Measurements from ENCODE around the gene USP32. TPM values are rescaled to one million over a fixed set of nuclear protein-coding genes. Genes with fewer than 3 reads are reported as not detected.
A peak's percentile ranks its signal among the peaks of the same experiment; 100 is the strongest.
"Not testable (repeated sequence)": the region's sequence is repeated elsewhere in the genome, so short reads cannot be mapped to it uniquely, and the experiment has no call there.

Gene USP32, protein sequence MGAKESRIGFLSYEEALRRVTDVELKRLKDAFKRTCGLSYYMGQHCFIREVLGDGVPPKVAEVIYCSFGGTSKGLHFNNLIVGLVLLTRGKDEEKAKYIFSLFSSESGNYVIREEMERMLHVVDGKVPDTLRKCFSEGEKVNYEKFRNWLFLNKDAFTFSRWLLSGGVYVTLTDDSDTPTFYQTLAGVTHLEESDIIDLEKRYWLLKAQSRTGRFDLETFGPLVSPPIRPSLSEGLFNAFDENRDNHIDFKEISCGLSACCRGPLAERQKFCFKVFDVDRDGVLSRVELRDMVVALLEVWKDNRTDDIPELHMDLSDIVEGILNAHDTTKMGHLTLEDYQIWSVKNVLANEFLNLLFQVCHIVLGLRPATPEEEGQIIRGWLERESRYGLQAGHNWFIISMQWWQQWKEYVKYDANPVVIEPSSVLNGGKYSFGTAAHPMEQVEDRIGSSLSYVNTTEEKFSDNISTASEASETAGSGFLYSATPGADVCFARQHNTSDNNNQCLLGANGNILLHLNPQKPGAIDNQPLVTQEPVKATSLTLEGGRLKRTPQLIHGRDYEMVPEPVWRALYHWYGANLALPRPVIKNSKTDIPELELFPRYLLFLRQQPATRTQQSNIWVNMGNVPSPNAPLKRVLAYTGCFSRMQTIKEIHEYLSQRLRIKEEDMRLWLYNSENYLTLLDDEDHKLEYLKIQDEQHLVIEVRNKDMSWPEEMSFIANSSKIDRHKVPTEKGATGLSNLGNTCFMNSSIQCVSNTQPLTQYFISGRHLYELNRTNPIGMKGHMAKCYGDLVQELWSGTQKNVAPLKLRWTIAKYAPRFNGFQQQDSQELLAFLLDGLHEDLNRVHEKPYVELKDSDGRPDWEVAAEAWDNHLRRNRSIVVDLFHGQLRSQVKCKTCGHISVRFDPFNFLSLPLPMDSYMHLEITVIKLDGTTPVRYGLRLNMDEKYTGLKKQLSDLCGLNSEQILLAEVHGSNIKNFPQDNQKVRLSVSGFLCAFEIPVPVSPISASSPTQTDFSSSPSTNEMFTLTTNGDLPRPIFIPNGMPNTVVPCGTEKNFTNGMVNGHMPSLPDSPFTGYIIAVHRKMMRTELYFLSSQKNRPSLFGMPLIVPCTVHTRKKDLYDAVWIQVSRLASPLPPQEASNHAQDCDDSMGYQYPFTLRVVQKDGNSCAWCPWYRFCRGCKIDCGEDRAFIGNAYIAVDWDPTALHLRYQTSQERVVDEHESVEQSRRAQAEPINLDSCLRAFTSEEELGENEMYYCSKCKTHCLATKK (N-terminal part only)
- 10 to 100 TPM; 36.7 to 44.0 TPM for total RNA-seq

DNA sequence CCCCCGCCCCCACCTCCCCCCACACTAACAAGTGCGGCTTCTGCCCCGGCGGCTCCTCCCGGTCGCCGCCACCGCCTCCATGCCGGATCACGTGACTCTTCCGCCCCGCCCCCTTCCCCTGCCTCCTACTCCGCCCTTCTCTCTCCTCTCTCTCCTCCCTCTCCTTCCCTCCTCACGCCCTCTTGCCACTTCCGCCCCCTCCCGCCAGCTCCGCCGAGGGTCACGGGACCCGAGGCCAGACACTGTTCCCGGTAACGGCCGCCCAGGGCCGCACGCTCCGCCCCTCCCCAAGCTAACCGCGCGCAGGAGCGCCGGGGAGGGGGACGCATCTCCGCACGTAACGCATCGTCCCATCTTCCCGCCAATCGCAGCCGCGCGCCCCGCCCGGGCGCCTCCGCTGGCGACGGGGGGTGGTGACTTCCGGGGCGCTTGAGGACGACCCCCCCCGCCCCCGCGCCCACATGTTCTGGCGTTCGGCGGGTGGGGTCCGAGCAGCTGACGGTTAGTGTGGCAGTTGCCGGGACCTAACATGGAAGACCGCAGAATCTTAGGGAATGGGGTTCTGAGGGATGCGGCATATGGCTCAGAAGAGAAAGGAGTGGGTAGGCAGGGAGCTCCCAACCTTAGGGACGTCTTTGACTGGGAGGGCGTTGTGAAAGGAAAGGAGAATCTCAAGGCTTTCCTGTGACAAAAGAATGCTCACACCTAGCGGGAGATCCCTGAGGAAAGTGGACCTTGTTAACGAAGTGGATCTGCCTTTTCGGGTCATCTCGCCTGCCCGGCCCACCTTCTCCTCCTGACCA lies at the start of gene USP32:
USP32 (minus strand) TSS at position 92 of the 803 bp plus-strand sequence. CDS start 194 bp downstream, outside the sequence.
- Mint-ChIP-seq H3K27ac (peak within 1 kb of the TSS; percentile 99), H3K36me3 (ENCODE audit: low read depth) (peaks cover 14% of the 10 kb centered on the region), H3K9me3 (ENCODE audit: insufficient read depth) (no peaks in the 10 kb centered on the region), H3K27me3 (ENCODE audit: low read depth) (no peaks in the 10 kb centered on the region), H3K4me1 (ENCODE audit: low read depth) (peaks cover 49% of the 10 kb centered on the region), H3K4me3 (peak within 1 kb of the TSS; percentile 94)
- peak; percentile 99 for DNase-seq
- CTCF ChIA-PET: interaction anchor here (0.9 to 1.6 kb wide), 4 partner anchors 13 to 38 kb away, joined by 3 to 5 read pairs (median 4); no protein-coding TSS in a partner anchor
- ATAC-seq: peak; percentile 89
- POLR2A ChIA-PET: interaction anchor here (0.6 to 2.1 kb wide), 9 partner anchors 13 to 773 kb away, joined by 3 to 13 read pairs (median 3); partner anchors contain the start of genes BCAS3 and PPM1D

GRCh38 chr17:60439501-60439900 lies 47.6 kb upstream of the USP32 start:
- Mint-ChIP-seq H3K4me1 (ENCODE audit: low read depth) (no peaks in the 10 kb centered on the region), H3K36me3 (ENCODE audit: low read depth) (no peaks in the 10 kb centered on the region), H3K27ac (no peak overlapping the region), H3K4me3 (no peak overlapping the region), H3K27me3 (ENCODE audit: low read depth) (no peaks in the 10 kb centered on the region), H3K9me3 (ENCODE audit: insufficient read depth) (no peaks in the 10 kb centered on the region)
- ChIA-PET CTCF (interaction anchor here (0.8 kb wide), 1 partner anchor 21 kb away, joined by 3 read pairs; no protein-coding TSS in a partner anchor), POLR2A (no interaction called here)
- ATAC-seq (no peak), DNase-seq (no peak)

GRCh38 chr17:60436676-60437075 lies 44.7 kb upstream of the USP32 start:
- DNase-seq: no peak
- Mint-ChIP-seq H3K4me1 (ENCODE audit: low read depth) (no peaks in the 10 kb centered on the region), H3K4me3 (no peak overlapping the region), H3K27me3 (ENCODE audit: low read depth) (no peaks in the 10 kb centered on the region), H3K9me3 (ENCODE audit: insufficient read depth) (no peaks in the 10 kb centered on the region), H3K36me3 (ENCODE audit: low read depth) (no peaks in the 10 kb centered on the region), H3K27ac (no peak overlapping the region)
- ChIA-PET CTCF (no interaction called here), POLR2A (no interaction called here)
- no peak for ATAC-seq

DNA sequence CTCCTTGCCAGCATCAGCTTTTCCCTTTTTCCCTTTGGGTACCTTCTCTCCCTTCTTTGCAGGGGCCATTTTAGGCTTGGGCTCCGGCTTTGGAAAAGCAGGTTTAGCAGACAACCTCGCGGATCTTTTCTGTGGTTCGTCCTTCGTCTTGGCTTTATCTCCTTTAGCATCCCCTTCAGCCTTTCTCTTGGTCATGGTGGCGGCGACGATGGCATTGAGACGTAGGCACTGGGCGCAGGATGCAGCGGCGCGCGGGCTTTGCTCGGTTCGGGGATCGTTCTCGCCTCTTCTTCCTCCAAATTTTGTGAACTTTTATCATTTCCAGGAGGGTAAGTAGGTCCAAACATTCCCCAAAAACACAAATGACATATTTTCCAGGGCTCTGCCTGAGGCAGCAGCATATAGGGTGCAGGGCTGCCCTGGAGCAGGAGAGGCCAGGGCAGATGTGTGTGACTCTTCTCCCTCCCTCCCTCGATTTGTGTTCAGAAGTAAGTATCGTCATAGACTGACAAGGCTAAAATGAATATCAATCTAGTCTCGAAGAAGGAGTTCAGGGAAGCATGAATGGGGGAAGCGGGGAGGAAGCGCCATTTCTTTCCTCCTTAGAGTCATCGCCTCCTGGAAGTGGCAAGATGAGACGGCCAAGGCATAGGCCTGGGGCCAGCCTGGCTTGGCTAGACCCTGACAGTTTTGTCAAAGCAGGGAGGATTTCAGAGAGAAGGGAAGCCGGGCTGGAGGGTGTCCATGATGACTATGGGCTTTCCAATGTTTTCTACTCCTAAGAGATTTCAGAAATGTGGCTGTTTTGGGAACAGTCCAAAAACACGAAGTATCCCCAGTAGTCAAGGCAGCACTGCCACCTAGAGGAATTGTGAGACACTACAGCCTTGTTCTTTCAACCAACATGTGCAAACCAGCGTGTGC lies 43.6 kb upstream of the USP32 start:
- Mint-ChIP-seq H3K4me1 (ENCODE audit: low read depth) (no peaks in the 10 kb centered on the region), H3K4me3 (no peak overlapping the region), H3K27me3 (ENCODE audit: low read depth) (no peaks in the 10 kb centered on the region), H3K36me3 (ENCODE audit: low read depth) (no peaks in the 10 kb centered on the region), H3K27ac (no peak overlapping the region), H3K9me3 (ENCODE audit: insufficient read depth) (no peaks in the 10 kb centered on the region)
- ChIA-PET CTCF (interaction anchor here (1.6 kb wide), 1 partner anchor 293 kb away, joined by 7 read pairs; no protein-coding TSS in a partner anchor), POLR2A (no interaction called here)
- peak; percentile 61 for ATAC-seq
- DNase-seq: peak; percentile 70

DNA sequence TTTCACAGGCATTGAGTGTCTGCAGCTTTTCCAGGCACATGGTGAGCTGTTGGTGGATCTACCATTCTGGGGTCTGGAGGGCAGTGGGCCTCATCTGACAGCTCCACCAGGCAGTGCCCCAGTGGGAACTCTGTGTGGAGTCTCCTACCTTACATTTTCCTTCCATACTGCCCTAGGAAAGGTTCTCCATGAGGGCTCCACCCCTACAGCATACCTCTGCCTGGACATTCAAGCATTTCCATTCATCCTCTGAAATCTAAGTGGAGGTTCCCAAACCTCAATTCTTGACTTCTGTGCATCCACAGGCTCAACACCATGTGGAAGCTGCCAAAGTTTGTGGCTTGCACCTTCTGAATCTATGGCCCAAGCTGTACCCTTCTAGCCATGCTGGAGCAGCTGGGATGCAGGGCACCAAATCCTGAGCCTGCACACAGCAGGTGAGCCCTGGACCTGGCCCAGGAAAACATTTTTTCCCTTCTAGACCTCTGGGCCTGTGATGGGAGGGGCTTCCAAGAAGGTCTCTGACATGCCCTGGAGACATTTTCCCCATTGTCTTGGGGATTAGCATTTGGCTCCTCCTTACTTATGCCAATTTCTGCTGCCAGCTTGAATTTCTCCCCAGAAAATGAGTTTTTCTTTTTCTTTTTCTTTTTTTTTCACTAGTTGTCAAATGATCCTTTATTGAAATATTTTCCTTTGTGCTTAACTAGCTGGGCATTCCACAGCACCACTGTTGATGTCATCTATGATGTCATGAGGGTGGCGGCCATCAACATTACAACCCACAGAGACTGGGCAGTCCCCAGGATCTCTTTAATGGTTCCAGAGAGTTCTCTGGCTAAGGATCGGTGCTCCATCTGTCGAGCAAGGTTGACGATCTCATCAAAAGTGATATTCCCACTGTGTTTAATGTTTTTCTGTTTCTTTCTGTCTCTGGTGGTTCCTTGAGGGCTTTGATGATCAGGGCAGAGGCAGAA lies 41.4 kb upstream of the USP32 start:
- H3K4me1 Mint-ChIP-seq (ENCODE audit: low read depth); ATAC-seq; H3K4me3 Mint-ChIP-seq; H3K27me3 Mint-ChIP-seq (ENCODE audit: low read depth); DNase-seq; H3K36me3 Mint-ChIP-seq (ENCODE audit: low read depth); POLR2A ChIA-PET; H3K9me3 Mint-ChIP-seq (ENCODE audit: insufficient read depth); H3K27ac Mint-ChIP-seq: not testable (repeated sequence)
- CTCF ChIA-PET: interaction anchor here (0.9 kb wide), 1 partner anchor 12 kb away, joined by 3 read pairs; no protein-coding TSS in a partner anchor

DNA sequence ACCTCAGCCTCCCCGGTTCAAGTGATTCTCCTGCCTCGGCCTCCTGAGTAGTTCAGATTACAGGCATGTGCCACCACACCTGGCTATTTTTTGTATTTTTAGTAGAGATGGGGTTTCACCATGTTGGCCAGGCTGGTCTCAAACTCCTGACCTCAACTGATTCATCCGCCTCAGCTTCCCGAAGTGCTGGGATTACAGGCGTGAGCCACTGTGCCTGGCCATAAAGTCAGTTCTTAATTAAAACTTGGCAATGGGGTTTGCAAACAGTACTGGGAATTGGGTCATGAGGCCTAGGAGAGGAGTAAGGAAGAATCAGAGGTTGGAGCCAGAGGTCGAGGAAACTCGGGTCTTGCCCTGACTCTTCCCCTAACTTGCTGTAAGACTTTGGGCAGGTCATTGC lies 38.6 kb upstream of the USP32 start:
- not testable (repeated sequence) for H3K27ac Mint-ChIP-seq; H3K4me3 Mint-ChIP-seq; ATAC-seq; H3K27me3 Mint-ChIP-seq (ENCODE audit: low read depth); H3K4me1 Mint-ChIP-seq (ENCODE audit: low read depth); H3K9me3 Mint-ChIP-seq (ENCODE audit: insufficient read depth); H3K36me3 Mint-ChIP-seq (ENCODE audit: low read depth); DNase-seq
- ChIA-PET POLR2A (interaction anchor here (0.9 kb wide), 1 partner anchor 25 kb away, joined by 3 read pairs; no protein-coding TSS in a partner anchor), CTCF (interaction anchor here (1.5 kb wide), 1 partner anchor 289 kb away, joined by 3 read pairs; no protein-coding TSS in a partner anchor)

GRCh38 chr17:60428491-60428890 lies 36.6 kb upstream of the USP32 start:
- H3K9me3 Mint-ChIP-seq (ENCODE audit: insufficient read depth); H3K4me3 Mint-ChIP-seq; H3K27me3 Mint-ChIP-seq (ENCODE audit: low read depth); POLR2A ChIA-PET; H3K36me3 Mint-ChIP-seq (ENCODE audit: low read depth); ATAC-seq; H3K4me1 Mint-ChIP-seq (ENCODE audit: low read depth); H3K27ac Mint-ChIP-seq; CTCF ChIA-PET; DNase-seq: not testable (repeated sequence)

- ATAC-seq: no peak
- Mint-ChIP-seq H3K27me3 (ENCODE audit: low read depth) (peaks cover 3% of the 10 kb centered on the region), H3K4me3 (no peak overlapping the region), H3K4me1 (ENCODE audit: low read depth) (no peaks in the 10 kb centered on the region), H3K9me3 (ENCODE audit: insufficient read depth) (no peaks in the 10 kb centered on the region), H3K27ac (no peak overlapping the region), H3K36me3 (ENCODE audit: low read depth) (no peaks in the 10 kb centered on the region)
- ChIA-PET POLR2A (no interaction called here), CTCF (interaction anchor here (1.4 kb wide), 1 partner anchor 212 kb away, joined by 3 read pairs; no protein-coding TSS in a partner anchor)
- no peak for DNase-seq
Measured at GRCh38 chr17:60426596-60426995, 34.7 kb upstream of the USP32 start.

DNA sequence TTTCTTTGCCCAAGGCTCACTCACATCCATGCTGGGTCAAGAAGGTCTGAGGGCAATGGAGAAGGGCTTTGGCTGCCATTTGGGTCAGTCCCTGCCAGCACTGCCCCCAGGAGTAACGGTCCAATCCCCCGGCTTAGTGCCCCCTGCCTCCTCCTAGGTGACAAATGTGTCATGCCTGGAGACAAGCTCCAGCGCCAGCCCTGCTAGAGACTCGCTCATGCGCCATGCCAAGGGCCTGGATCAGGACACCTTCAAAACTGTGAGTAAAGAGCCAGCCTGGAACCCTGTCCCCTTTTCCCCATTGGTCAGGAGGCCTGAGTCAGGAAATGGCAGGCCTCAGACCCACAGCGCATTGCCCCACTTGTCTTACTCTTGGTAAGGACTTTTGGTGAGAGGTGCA lies 33.7 kb upstream of the USP32 start:
- POLR2A ChIA-PET: no interaction called here
- H3K9me3 Mint-ChIP-seq (ENCODE audit: insufficient read depth): no peaks in the 10 kb centered on the region
- peaks cover 3% of the 10 kb centered on the region for H3K27me3 Mint-ChIP-seq (ENCODE audit: low read depth)
- ATAC-seq (no peak), DNase-seq (no peak)
- peaks cover 4% of the 10 kb centered on the region for H3K4me1 Mint-ChIP-seq (ENCODE audit: low read depth)
- no peak overlapping the region for H3K27ac Mint-ChIP-seq
- no peak overlapping the region for H3K4me3 Mint-ChIP-seq
- CTCF ChIA-PET: interaction anchor here (1.4 to 2.7 kb wide), 2 partner anchors 194 to 213 kb away, joined by 3 to 11 read pairs; no protein-coding TSS in a partner anchor
- no peaks in the 10 kb centered on the region for H3K36me3 Mint-ChIP-seq (ENCODE audit: low read depth)
